ENCODE measurements around the gene RPS6KA4.

RPS6KA4 gene

GRCh38 chr11:64369440-64370421 lies 10.8 kb downstream of the RPS6KA4 start:
- no peak for DNase-seq

DNA sequence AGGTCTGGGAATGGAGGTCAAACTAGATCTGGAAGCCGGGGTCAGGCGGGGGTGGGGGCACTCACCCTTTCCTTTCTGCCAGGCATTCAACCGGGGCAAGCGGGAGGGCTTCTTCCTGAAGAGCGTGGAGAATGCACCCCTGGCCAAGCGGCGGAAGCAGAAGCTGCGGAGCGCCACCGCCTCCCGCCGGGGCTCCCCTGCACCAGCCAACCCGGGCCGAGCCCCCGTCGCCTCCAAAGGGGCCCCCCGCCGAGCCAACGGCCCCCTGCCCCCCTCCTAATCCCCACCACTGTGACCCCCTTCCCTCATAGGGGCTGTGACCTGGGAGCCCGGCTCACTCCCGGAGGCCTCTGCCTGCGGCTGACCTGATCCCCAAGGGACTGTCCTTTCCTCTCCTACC lies 12.2 kb downstream of the RPS6KA4 start:
- DNase-seq: no peak

GRCh38 chr11:64372021-64372420 lies 13.1 kb downstream of the RPS6KA4 start:
- DNase-seq: no peak

GRCh38 chr11:64372802-64373597 lies 14.0 kb downstream of the RPS6KA4 start:
- DNase-seq: no peak

DNA sequence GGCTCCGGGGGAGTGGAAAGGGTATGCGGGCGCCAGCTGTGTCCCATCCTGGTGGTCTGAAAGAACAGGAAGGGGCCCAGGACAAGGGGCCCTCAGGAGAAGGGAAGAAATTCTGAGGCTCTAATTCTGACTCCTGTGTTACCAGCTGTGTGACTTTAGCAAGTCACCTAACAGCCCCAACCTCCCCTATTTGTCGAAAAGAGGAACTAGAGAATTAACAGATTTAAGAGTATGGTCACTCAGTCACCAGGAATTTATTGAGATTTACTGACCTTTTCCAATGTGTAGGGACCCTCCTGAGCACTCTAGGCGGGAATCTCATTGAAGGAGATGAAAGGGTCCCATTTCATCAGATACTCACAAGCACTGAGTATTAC lies 14.6 kb downstream of the RPS6KA4 start:
- peak in 1 of 2 donors; percentile 33 for DNase-seq

GRCh38 chr11:64376071-64376470 lies 17.1 kb downstream of the RPS6KA4 start:
- no peak for DNase-seq

- no peak for DNase-seq
Observed at GRCh38 chr11:64378335-64378880, 19.4 kb downstream of the RPS6KA4 start.

GRCh38 chr11:64379160-64379559 lies 20.2 kb downstream of the RPS6KA4 start:
- no peak for DNase-seq

DNA sequence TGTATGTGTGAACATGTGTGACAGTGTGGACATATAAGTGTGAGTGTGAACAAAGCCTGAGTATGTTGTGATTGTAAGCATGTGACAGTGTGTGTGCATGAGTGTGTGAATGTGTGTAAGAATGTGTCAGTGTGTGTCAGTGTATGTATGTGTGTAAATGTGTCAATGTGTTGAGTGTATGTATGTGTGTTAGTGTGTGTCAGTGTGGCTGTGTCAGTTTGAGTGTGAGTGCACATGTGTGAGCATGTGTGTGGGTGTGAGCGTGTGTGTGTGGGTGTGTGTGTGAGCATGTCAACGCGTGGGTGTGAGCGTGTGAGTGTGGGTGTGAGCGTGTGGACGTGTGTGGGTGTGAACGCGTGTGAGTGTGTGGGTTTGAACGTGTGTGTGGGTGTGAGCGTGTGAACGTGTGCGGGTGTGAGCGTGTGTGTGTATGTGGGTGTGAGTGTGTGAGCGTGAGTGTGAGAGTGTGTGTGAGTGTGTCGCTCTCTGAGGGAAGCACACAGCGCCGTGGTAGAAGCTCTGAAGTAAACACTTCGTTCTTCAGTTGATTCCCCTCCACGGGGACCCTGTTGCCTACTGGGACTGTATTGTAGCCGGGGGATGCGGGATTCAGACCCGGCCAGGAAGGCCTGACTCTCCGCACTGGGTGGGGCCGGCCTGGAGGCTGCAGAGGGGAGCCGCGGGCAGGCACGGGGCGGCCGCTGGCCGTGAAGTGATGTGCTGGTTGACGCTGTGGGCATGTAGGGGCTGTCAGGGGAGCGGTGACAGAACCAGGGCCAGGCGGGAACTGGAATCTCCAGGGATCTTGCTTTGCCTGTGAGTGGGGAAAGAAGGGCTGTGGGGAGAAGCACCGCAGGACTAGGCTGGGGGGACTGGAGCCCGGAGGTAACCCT lies 21.1 kb downstream of the RPS6KA4 start:
- no peak for DNase-seq

DNA sequence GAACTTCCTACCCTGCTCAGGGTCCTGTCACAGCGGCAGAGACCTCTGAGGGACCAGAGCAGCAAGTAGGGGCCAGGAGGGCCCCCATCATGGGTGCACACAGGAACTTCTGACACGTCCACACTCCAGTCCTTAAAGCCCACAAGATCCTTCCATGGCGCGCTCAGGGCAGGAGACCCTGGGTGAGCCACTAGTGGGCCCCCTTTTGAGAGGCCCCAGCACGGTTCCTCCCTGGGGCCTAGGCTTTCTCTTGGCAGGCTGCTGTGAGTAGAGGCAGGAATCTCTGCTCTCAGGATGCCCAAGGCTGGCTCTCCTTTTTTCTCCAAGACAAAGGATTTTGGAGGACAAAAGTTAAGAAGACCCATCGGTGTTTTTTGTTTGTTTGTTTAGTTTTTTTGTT lies 22.4 kb downstream of the RPS6KA4 start:
- DNase-seq: no peak

- DNase-seq: no peak
Observed at GRCh38 chr11:64382047-64382446, 23.1 kb downstream of the RPS6KA4 start.

DNA sequence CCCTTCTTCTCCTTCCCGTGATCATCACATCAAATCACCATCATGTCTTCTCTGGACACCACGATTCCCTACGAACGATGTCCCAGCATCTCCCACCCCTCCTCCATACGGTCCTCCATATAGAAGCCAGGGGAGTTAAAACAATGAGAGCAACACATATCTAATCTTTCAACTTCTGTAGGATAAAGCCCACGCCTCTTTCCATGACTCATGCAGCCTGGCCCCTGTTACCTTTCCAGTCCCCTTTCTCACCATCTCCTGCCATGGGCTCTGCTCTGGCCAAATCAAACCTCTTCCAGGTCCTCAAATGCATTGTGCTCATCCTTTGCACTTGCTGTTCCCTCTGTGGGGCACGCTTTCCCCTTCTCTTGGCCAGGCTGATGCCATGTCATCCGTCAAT lies 23.6 kb downstream of the RPS6KA4 start:
- DNase-seq: no peak

DNA sequence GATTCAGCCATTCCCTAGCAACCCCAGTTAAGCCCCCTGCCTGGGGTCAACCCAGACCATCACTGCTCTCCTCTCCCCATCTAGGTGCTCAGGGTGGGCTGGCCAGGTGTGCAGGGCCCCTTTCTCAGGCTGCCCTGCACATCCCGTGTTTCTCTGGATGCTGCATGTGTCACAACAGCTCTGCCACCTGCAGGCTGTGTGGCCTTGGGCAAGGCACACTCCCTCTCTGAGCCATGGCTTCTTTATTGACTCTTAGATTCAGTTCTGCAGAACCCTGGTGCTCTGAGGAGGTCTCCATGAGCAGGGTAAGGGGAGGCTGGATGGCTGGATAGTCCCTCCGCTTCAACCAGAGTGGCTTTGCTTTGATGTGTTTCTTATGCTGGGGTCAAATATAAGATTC lies 24.6 kb downstream of the RPS6KA4 start:
- DNase-seq: no peak

GRCh38 chr11:64384028-64384737 lies 25.2 kb downstream of the RPS6KA4 start:
- DNase-seq: no peak

DNA sequence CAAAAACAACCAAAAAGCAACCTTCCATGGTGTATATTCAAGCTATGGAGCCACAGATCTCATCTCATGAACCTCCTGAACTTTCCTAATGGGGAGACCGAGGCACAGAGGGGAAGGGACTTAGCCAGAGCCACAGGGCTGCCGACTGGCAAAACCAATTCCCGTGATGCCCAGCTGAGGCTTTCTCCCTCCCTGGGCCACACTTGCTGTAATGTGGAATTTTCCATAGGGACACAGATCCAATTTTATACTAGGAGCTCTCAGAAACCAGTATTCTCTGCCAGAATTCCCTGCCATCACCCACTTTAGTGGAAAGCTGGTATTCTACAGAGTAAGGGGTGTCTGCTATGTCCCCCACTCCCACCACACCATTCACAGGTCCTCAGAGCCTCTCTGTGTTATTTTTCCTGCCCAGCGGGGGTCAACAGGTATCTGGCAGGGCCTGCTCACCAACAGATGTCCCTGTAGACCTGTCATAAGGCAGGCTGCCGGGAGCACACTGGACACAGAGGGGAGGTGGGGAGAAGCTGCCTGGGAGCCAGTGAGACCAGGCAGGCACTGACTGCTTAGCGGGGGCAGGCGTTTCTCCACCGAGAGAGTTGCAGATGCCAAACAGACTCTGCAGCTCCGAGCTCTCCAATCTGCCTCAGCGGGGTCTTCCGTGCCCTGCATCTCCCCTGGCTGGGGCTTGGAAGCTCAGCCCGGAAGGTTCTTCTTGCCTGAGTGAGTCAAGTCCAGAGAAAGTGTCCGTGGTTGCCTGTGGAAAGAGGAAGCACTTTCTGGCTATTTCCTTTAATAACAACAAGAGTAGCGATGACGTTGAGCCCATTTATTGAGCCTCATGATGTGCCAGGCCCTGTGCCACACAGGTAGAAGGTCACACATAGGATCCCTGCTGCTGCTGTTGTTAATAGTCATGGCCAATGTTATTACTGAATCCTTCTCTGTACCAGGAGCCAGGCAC lies 26.3 kb downstream of the RPS6KA4 start:
- DNase-seq: peak in 1 of 2 donors; percentile 24

GRCh38 chr11:64385945-64386704 lies 27.2 kb downstream of the RPS6KA4 start:
- DNase-seq: no peak

DNA sequence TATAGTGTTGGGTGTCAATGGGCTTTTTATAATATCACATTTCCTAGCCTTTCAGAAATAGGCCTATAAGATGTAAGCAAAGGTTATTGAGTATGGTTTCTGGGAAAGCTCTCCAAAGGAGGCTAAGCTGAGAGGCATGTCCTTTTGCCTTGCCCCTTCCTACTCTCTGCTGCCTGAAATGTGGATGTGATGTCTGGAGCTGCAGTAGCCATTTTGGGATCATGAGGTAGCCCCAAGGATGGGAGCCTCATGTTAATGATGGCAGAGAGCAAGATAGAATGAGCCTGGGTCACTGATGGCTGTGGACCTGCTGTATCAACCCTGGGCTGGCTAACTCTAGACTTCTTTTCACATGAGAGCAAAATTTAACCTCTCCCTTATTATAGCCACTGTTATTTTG lies 29.0 kb downstream of the RPS6KA4 start:
- no peak for DNase-seq

DNA sequence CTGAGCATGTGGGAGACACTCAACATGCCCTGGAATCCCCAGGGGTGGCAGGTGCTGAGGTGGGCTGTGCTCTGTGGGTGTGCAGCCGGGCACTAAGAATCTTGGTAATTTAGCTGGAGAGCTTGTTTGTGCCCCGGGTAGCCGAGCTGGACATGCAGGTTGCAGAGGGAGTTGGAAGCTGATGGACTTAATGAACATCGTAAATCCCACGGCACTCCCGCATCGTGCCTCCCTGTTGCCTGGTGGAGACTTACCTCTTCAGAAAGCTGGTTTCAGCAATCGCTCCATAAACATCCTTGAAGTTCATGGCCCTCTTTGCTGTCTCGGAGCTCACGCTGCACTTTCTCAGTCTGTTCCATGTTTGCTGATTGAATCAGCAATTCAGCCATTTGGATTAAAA lies 29.9 kb downstream of the RPS6KA4 start:
- DNase-seq: no peak

DNA sequence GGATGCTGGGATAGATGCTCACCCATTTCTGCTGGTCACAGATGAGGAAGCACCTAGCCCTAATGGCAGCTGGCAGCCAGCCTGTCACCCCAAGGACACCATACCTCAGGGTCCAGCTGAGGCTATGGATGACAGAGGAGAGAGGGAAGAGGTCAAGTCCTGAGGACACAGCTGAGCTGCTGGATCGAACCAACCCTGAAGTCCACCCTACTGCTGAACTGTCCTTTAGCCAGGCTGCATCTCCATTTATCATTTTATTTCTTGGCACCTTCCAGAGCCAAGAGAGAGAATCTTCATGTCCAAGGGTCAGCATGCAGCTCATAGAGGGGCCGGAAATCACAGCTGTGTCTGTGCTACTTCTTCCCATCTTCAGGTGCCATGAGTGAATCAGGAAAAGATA lies 30.9 kb downstream of the RPS6KA4 start:
- no peak for DNase-seq

- no peak for DNase-seq
Observed at GRCh38 chr11:64390558-64390957, 31.6 kb downstream of the RPS6KA4 start.
